ENCODE measurements around the gene MON2. TPM values are rescaled to one million over a fixed set of nuclear protein-coding genes. Genes with fewer than 3 reads are reported as not detected.

Gene MON2
- total and polyA plus RNA-seq, 2 of the 8 experiments (the other 6 are each of a cell fraction or from before 2014, with no cell fraction given), result 3.8 to 21.8 TPM

GRCh38 chr12:62520361-62520760, 53.7 kb downstream of the MON2 start (continued):
- TF ChIP-seq TAF1 (IDR thresholded peaks at IDR 0.05; ENCODE audit: low read depth, low read length) (no peak), CEBPB (IDR thresholded peaks at IDR 0.05; ENCODE audit: low read depth, low read length) (no peak), TEAD4 (IDR thresholded peaks at IDR 0.05; ENCODE audit: low read depth, low read length) (no peak)
